Measurements from ENCODE around the gene MIPEP. TPM values are rescaled to one million over a fixed set of nuclear protein-coding genes. Genes with fewer than 3 reads are reported as not detected.
A peak's percentile ranks its signal among the peaks of the same experiment; 100 is the strongest.

MIPEP gene
- total and polyA plus RNA-seq, 11 donors = 21.5 to 88.1 (median 42.1) TPM

GRCh38 chr13:23877286-23877685 lies 11.9 kb downstream of the MIPEP start:
- Histone ChIP-seq H3K36me3 (peaks cover 0 to 37% (median 21%) of the 10 kb centered on the region in 9 donors), H3K4me1 (no peaks in the 10 kb centered on the region), H3K27ac (no peak overlapping the region), H3K9me3 (no peaks in the 10 kb centered on the region), H3K4me3 (no peak overlapping the region), H3K27me3 (no peaks in the 10 kb centered on the region)
- 93 to 96% (median 95%) methylated on average over 4 of the region's 4 CpGs for WGBS, 4 donors
- TF ChIP-seq CTCF (IDR thresholded peaks at IDR 0.05) (no peak), POLR2A (IDR thresholded peaks at IDR 0.05) (no peak)
- intact Hi-C loops (cut with DNase I) = loop anchor here in 6 of 10 donors (10.0 kb wide), 5 partner anchors 162 to 512 kb away; partner anchors contain the start of gene TNFRSF19 (in 3 of the 6)
- DNase-seq (no peak), ATAC-seq (no peak)

- no peak for DNase-seq
- intact Hi-C loops (cut with DNase I) = loop anchor here in 6 of 10 donors (10.0 kb wide), 5 partner anchors 161 to 511 kb away; partner anchors contain the start of gene TNFRSF19 (in 3 of the 6)
- no peak overlapping the region for H3K27ac ChIP-seq
- TF ChIP-seq POLR2A (IDR thresholded peaks at IDR 0.05) (no peak), CTCF (IDR thresholded peaks at IDR 0.05) (peak in 8 of 12 donors; percentile 10 to 45 (median 22))
- H3K4me1 ChIP-seq = peaks cover 0 to 3% (median 0%) of the 10 kb centered on the region in 12 donors
- peaks cover 0 to 33% (median 21%) of the 10 kb centered on the region in 9 donors for H3K36me3 ChIP-seq
- no peak for ATAC-seq
- H3K9me3 ChIP-seq = no peaks in the 10 kb centered on the region
- H3K27me3 ChIP-seq = no peaks in the 10 kb centered on the region
- WGBS, 4 donors = 73 to 79% (median 75%) methylated on average over 2 of the region's 2 CpGs
- no peak overlapping the region for H3K4me3 ChIP-seq
Measured at GRCh38 chr13:23876265-23876664, 12.9 kb downstream of the MIPEP start.

- intact Hi-C loops (cut with DNase I) = loop anchor here (1.0 to 10.0 kb wide), 13 partner anchors 157 to 507 kb away; partner anchors contain the start of gene TNFRSF19 (in 4 of the 10)
- Histone ChIP-seq H3K4me3 (no peak overlapping the region), H3K27ac (no peak overlapping the region), H3K4me1 (peaks cover 0 to 8% (median 0%) of the 10 kb centered on the region in 12 donors), H3K36me3 (peaks cover 0 to 32% (median 10%) of the 10 kb centered on the region in 9 donors), H3K9me3 (no peaks in the 10 kb centered on the region), H3K27me3 (no peaks in the 10 kb centered on the region)
- DNase-seq (no peak), ATAC-seq (peak in 2 of 4 donors; percentile 17 to 41)
- no peak for TF ChIP-seq POLR2A (IDR thresholded peaks at IDR 0.05)
- TF ChIP-seq CTCF (IDR thresholded peaks at IDR 0.05) = peak; percentile 54 to 74 (median 64)
- 88 to 98% (median 92%) methylated on average over 2 of the region's 2 CpGs for WGBS, 4 donors
Measured at GRCh38 chr13:23871616-23872220, 17.5 kb downstream of the MIPEP start.

- Histone ChIP-seq H3K9me3 (no peaks in the 10 kb centered on the region), H3K36me3 (peaks cover 0 to 32% (median 10%) of the 10 kb centered on the region in 9 donors), H3K27ac (no peak overlapping the region), H3K27me3 (no peaks in the 10 kb centered on the region), H3K4me3 (no peak overlapping the region), H3K4me1 (peaks cover 0 to 8% (median 0%) of the 10 kb centered on the region in 12 donors)
- ATAC-seq (peak in 1 of 4 donors; percentile 29), DNase-seq (no peak)
- TF ChIP-seq POLR2A (IDR thresholded peaks at IDR 0.05) = no peak
- TF ChIP-seq CTCF (IDR thresholded peaks at IDR 0.05) = no peak
- 91 to 93% (median 93%) methylated on average over 12 of the region's 12 CpGs for WGBS, 4 donors
- intact Hi-C loops (cut with DNase I) = loop anchor here (1.0 to 10.0 kb wide), 13 partner anchors 156 to 506 kb away; partner anchors contain the start of gene TNFRSF19 (in 4 of the 10)
Measured at GRCh38 chr13:23870356-23871140, 18.7 kb downstream of the MIPEP start.
